Astrocyte of the hippocampus (primary cell): ENCODE results near the gene PARP12.

Experiments
- DNase-seq: peaks from one replicate; pipeline ENCODE4 v3.0.0; 2011; ENCODE audit warnings: low read depth, low spot score

Gene PARP12

GRCh38 chr7:140035400-140036223, 27.1 kb downstream of the PARP12 start:
- DNase-seq, result peak; percentile 44

- peak; percentile 58 for DNase-seq
Observed at GRCh38 chr7:140034421-140034820, 28.3 kb downstream of the PARP12 start.

GRCh38 chr7:140033779-140034363, 28.9 kb downstream of the PARP12 start:
- peak; percentile 37 for DNase-seq

GRCh38 chr7:140033036-140033435, 29.7 kb downstream of the PARP12 start:
- DNase-seq, result peak; percentile 53

- DNase-seq, result no peak
Observed at GRCh38 chr7:140031364-140031763, 31.4 kb downstream of the PARP12 start.

GRCh38 chr7:140029072-140029471, 33.7 kb downstream of the PARP12 start:
- no peak for DNase-seq

GRCh38 chr7:140028311-140028710, 34.4 kb downstream of the PARP12 start:
- DNase-seq, result no peak

GRCh38 chr7:140027858-140028257, 34.9 kb downstream of the PARP12 start:
- DNase-seq, result no peak

GRCh38 chr7:140026935-140027334, 35.8 kb downstream of the PARP12 start:
- no peak for DNase-seq

GRCh38 chr7:140025814-140026433, 36.8 kb downstream of the PARP12 start:
- no peak for DNase-seq

GRCh38 chr7:140025241-140025640, 37.5 kb downstream of the PARP12 start:
- no peak for DNase-seq

- no peak for DNase-seq
Observed at GRCh38 chr7:140024585-140024984, 38.2 kb downstream of the PARP12 start.

- no peak for DNase-seq
Observed at GRCh38 chr7:140023728-140024127, 39.0 kb downstream of the PARP12 start.

GRCh38 chr7:140022582-140023211, 40.1 kb downstream of the PARP12 start:
- peak; percentile 50 for DNase-seq

- DNase-seq, result no peak
Observed at GRCh38 chr7:140021603-140022002, 41.1 kb downstream of the PARP12 start.

- DNase-seq, result no peak
Observed at GRCh38 chr7:140019606-140020005, 43.1 kb downstream of the PARP12 start.

- no peak for DNase-seq
Observed at GRCh38 chr7:140019172-140019571, 43.6 kb downstream of the PARP12 start.

GRCh38 chr7:140018125-140019043, 44.4 kb downstream of the PARP12 start:
- no peak for DNase-seq

GRCh38 chr7:140017543-140017942, 45.2 kb downstream of the PARP12 start:
- DNase-seq, result no peak

GRCh38 chr7:140017034-140017433, 45.7 kb downstream of the PARP12 start:
- DNase-seq, result no peak

GRCh38 chr7:140016540-140016939, 46.2 kb downstream of the PARP12 start:
- no peak for DNase-seq
